SK-N-SH treated with all-trans-retinoic acid at 6 μM for 48 hours (cell line): ENCODE measurements around the gene SAMD1.

ENCODE experiments used
- ATAC-seq: fragments of 200-7000 bp; cut with Tn5 transposase; 3 replicates; pipeline ENCODE4 v1.9.1; 2020; ENCODE audit warnings: mild to moderate bottlenecking, moderate library complexity
- ARNTL ChIP-seq: fragments of 450-650 bp; formaldehyde crosslinking; IDR thresholded peaks from 2 replicates; pipeline ENCODE4 v1.5.0; 2020; ENCODE audit warnings: low read depth, mild to moderate bottlenecking, moderate library complexity, borderline replicate concordance
- BACH2 ChIP-seq: fragments of 250-450 bp; sonication (Bioruptor Pico); IDR thresholded peaks from 2 replicates; pipeline ENCODE4 v1.9.0; 2021; ENCODE audit warnings: mild to moderate bottlenecking, borderline replicate concordance
- CSDC2 ChIP-seq: fragments of 250-450 bp; sonication (Bioruptor Pico); IDR thresholded peaks from 2 replicates; pipeline ENCODE4 v1.5.0; 2020; ENCODE audit warnings: mild to moderate bottlenecking, moderate library complexity
- CSRNP3 ChIP-seq: fragments of 250-450 bp; sonication (Bioruptor Pico); IDR thresholded peaks from 2 replicates; pipeline ENCODE4 v1.5.1; 2021; ENCODE audit warnings: mild to moderate bottlenecking, moderate library complexity
- ESRRG ChIP-seq: fragments of 250-450 bp; sonication (Bioruptor Pico); IDR thresholded peaks from 2 replicates; pipeline ENCODE4 v1.6.1; 2021; ENCODE audit warnings: mild to moderate bottlenecking
- ISL1 ChIP-seq: fragments of 250-450 bp; sonication (Bioruptor Pico); IDR thresholded peaks from 2 replicates; pipeline ENCODE4 v2.1.2; 2022; ENCODE audit warnings: mild to moderate bottlenecking, moderate library complexity
- OSR1 ChIP-seq: fragments of 250-450 bp; sonication (Bioruptor Pico); IDR thresholded peaks from 2 replicates; pipeline ENCODE4 v1.8.0; 2022; ENCODE audit warnings: moderate library complexity, mild to moderate bottlenecking, inconsistent platforms
- PATZ1 ChIP-seq: fragments of 250-450 bp; sonication (Bioruptor Pico); IDR thresholded peaks from 2 replicates; pipeline ENCODE4 v1.8.0; 2020; ENCODE audit warnings: mild to moderate bottlenecking, moderate library complexity, borderline replicate concordance
- PPARA ChIP-seq: fragments of 250-450 bp; sonication (Bioruptor Pico); IDR thresholded peaks from 2 replicates; pipeline ENCODE4 v1.5.0; 2020; ENCODE audit warnings: mild to moderate bottlenecking, borderline replicate concordance
- RARB ChIP-seq: fragments of 250-450 bp; sonication (Bioruptor Pico); IDR thresholded peaks from 2 replicates; pipeline ENCODE4 v1.8.0; 2021; ENCODE audit warnings: mild to moderate bottlenecking, moderate library complexity
- SNAI2 ChIP-seq: fragments of 250-450 bp; sonication (Bioruptor Pico); IDR thresholded peaks from 2 replicates; pipeline ENCODE4 v1.5.0; 2020; ENCODE audit warnings: mild to moderate bottlenecking, moderate library complexity
- TCF4 ChIP-seq: fragments of 250-450 bp; sonication (Bioruptor Pico); IDR thresholded peaks from 2 replicates; pipeline ENCODE4 v1.8.0; 2021; ENCODE audit warnings: mild to moderate bottlenecking, moderate library complexity, borderline replicate concordance
- TOX ChIP-seq: fragments of 250-450 bp; sonication (Bioruptor Pico); IDR thresholded peaks from 2 replicates; pipeline ENCODE4 v1.8.0; 2021; ENCODE audit warnings: mild to moderate bottlenecking, moderate library complexity, borderline replicate concordance
- ZC3H10 ChIP-seq: fragments of 250-450 bp; sonication (Bioruptor Pico); IDR thresholded peaks from 2 replicates; pipeline ENCODE4 v1.5.1; 2021; ENCODE audit warnings: mild to moderate bottlenecking, moderate library complexity
- ZFP3 ChIP-seq: fragments of 250-450 bp; sonication (Bioruptor Pico); IDR thresholded peaks from 2 replicates; pipeline ENCODE4 v1.5.0; 2020; ENCODE audit warnings: mild to moderate bottlenecking, moderate library complexity
- ZNF565 ChIP-seq: fragments of 450-650 bp; formaldehyde crosslinking; conservative IDR thresholded peaks from 2 replicates; pipeline ENCODE4 v1.5.0; 2020; ENCODE audit warnings: low read depth, mild to moderate bottlenecking, moderate library complexity
- ZNF70 ChIP-seq: fragments of 450-650 bp; formaldehyde crosslinking; IDR thresholded peaks from 2 replicates; pipeline ENCODE4 v1.5.0; 2020; ENCODE audit warnings: mild to moderate bottlenecking, moderate library complexity
- ZNF8 ChIP-seq: fragments of 450-650 bp; formaldehyde crosslinking; IDR thresholded peaks from 2 replicates; pipeline ENCODE4 v1.5.0; 2020; ENCODE audit warnings: mild to moderate bottlenecking, moderate library complexity
- TF ChIP-seq, protein P1 (sequence below): fragments of 250-450 bp; sonication (Bioruptor Pico); IDR thresholded peaks from 2 replicates; pipeline ENCODE4 v1.8.0; 2021; ENCODE audit warnings: low read depth, mild to moderate bottlenecking, moderate library complexity, borderline replicate concordance
- TF ChIP-seq, protein P2 (sequence below): fragments of 250-450 bp; sonication (Bioruptor Pico); IDR thresholded peaks from 2 replicates; pipeline ENCODE4 v1.5.0; 2020; ENCODE audit warnings: mild to moderate bottlenecking, moderate library complexity

Gene SAMD1

GRCh38 chr19:14085309-14085995, 5.1 kb downstream of the SAMD1 start, which contains the start of gene C19orf67:
Gene C19orf67 (minus strand): TSS chr19:14085783. CDS start chr19:14085627, 156 bp downstream.
- TF ChIP-seq ZC3H10 (no peak), OSR1 (CRISPR knock-in tag) (no peak), PATZ1 (CRISPR knock-in tag) (no peak), ISL1 (CRISPR knock-in tag) (no peak), ZNF8 (CRISPR knock-in tag) (no peak), ZNF565 (no peak), TOX (CRISPR knock-in tag) (no peak), PPARA (CRISPR knock-in tag) (no peak), ZFP3 (CRISPR knock-in tag) (no peak), ESRRG (no peak), BACH2 (CRISPR knock-in tag) (no peak)
- TF ChIP-seq, protein P1, sequence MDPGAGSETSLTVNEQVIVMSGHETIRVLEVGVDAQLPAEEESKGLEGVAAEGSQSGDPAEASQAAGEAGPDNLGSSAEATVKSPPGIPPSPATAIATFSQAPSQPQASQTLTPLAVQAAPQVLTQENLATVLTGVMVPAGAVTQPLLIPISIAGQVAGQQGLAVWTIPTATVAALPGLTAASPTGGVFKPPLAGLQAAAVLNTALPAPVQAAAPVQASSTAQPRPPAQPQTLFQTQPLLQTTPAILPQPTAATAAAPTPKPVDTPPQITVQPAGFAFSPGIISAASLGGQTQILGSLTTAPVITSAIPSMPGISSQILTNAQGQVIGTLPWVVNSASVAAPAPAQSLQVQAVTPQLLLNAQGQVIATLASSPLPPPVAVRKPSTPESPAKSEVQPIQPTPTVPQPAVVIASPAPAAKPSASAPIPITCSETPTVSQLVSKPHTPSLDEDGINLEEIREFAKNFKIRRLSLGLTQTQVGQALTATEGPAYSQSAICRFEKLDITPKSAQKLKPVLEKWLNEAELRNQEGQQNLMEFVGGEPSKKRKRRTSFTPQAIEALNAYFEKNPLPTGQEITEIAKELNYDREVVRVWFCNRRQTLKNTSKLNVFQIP (CRISPR knock-in tag) = no peak
- TF ChIP-seq, protein P2, sequence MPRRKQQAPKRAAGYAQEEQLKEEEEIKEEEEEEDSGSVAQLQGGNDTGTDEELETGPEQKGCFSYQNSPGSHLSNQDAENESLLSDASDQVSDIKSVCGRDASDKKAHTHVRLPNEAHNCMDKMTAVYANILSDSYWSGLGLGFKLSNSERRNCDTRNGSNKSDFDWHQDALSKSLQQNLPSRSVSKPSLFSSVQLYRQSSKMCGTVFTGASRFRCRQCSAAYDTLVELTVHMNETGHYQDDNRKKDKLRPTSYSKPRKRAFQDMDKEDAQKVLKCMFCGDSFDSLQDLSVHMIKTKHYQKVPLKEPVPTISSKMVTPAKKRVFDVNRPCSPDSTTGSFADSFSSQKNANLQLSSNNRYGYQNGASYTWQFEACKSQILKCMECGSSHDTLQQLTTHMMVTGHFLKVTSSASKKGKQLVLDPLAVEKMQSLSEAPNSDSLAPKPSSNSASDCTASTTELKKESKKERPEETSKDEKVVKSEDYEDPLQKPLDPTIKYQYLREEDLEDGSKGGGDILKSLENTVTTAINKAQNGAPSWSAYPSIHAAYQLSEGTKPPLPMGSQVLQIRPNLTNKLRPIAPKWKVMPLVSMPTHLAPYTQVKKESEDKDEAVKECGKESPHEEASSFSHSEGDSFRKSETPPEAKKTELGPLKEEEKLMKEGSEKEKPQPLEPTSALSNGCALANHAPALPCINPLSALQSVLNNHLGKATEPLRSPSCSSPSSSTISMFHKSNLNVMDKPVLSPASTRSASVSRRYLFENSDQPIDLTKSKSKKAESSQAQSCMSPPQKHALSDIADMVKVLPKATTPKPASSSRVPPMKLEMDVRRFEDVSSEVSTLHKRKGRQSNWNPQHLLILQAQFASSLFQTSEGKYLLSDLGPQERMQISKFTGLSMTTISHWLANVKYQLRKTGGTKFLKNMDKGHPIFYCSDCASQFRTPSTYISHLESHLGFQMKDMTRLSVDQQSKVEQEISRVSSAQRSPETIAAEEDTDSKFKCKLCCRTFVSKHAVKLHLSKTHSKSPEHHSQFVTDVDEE (CRISPR knock-in tag) = no peak
- no peak for ATAC-seq

DNA sequence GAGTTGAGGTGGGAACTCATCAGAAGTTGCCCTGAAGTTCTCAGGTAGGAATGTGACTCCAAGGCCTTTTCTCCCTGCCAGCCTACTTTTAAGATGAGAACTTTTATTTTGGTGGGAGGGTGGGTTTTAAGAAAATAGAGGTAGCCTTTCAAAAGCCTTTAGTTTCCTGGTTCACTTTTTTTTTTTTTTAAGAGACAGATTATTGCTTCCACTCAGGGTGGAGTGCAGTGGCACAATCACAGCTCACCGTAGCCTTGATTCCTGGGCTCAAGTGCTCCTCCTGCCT, 7.9 kb downstream of the SAMD1 start:
- no peak for ATAC-seq
- TF ChIP-seq TCF4 (CRISPR knock-in tag) (no peak), ZC3H10 (no peak), PPARA (CRISPR knock-in tag) (no peak), PATZ1 (CRISPR knock-in tag) (no peak), CSDC2 (CRISPR knock-in tag) (no peak), CSRNP3 (CRISPR knock-in tag) (no peak), ZNF70 (CRISPR knock-in tag) (no peak), ESRRG (no peak), RARB (CRISPR knock-in tag) (no peak)

- TF ChIP-seq CSDC2 (CRISPR knock-in tag) = no peak
- no peak for TF ChIP-seq SNAI2
- no peak for TF ChIP-seq ZNF565
- no peak for TF ChIP-seq RARB (CRISPR knock-in tag)
- no peak for TF ChIP-seq ARNTL (CRISPR knock-in tag)
- TF ChIP-seq CSRNP3 (CRISPR knock-in tag) = no peak
- no peak for TF ChIP-seq TCF4 (CRISPR knock-in tag)
- TF ChIP-seq PATZ1 (CRISPR knock-in tag) = no peak
- ATAC-seq = peak; percentile 51
Measured at GRCh38 chr19:14081797-14082674, 8.5 kb downstream of the SAMD1 start.
